ENCODE results near the gene ADIPOR2. TPM values are rescaled to one million over a fixed set of nuclear protein-coding genes. Genes with fewer than 3 reads are reported as not detected.
"Not testable (repeated sequence)": the region's sequence is repeated elsewhere in the genome, so short reads cannot be mapped to it uniquely, and the experiment has no call there.

ADIPOR2 gene
- total RNA-seq, 1 donor from 2014 or later = 64.2 TPM

- DNase-seq (ENCODE audit: low spot score) = no peak
These were observed 42.0 kb downstream of the ADIPOR2 start for GRCh38 chr12:1732914-1733313.

DNA sequence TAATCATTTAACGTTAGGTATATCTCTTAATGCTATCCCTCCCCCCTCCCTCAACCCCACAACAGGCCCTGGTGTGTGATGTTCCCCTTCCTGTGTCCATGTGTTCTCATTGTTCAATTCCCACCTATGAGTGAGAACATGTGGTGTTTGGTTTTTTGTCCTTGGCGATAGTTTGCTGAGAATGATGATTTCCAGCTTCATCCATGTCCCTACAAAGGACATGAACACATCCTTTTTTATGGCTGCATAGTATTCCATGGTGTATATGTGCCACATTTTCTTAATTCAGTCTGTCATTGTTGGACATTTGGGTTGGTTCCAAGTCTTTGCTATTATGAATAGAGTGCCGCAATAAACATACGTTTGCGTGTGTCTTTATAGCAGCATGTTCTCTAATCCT lies 42.8 kb downstream of the ADIPOR2 start:
- DNase-seq (ENCODE audit: low spot score) = not testable (repeated sequence)

DNA sequence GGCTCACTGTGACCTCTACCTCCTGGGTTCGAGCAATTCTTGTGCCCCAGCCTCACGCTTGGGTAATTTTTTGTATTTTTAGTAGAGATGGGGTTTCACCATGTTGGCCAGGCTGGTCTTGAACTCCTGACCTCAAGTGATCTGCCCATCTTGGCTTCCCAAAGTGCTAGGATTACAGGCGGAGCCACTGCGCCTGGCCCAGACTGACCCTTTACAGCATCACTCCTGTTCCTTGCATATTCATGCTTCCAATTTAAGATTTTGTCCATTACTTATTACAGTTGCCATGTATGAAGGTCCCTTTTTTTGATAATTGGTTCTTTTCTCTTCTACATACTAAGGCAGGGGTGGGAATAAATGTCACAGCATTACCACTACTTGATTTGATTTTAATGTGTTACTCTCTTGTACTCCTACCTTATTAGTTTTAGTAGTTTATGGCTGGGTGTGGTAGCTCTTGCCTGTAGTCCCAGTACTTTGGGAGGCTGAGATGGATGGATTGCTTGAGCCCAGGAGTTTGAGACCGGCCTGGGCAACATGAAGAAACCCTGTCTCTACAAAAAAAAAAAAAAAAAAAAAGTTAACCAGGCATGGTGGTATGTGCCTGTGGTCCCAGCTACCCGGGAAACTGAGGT lies 46.9 kb downstream of the ADIPOR2 start:
- no peak for DNase-seq (ENCODE audit: low spot score)

- no peak for DNase-seq (ENCODE audit: low spot score)
These were observed 47.6 kb downstream of the ADIPOR2 start for GRCh38 chr12:1738446-1738845.

GRCh38 chr12:1739368-1739767 lies 48.5 kb downstream of the ADIPOR2 start:
- no peak for DNase-seq (ENCODE audit: low spot score)

DNA sequence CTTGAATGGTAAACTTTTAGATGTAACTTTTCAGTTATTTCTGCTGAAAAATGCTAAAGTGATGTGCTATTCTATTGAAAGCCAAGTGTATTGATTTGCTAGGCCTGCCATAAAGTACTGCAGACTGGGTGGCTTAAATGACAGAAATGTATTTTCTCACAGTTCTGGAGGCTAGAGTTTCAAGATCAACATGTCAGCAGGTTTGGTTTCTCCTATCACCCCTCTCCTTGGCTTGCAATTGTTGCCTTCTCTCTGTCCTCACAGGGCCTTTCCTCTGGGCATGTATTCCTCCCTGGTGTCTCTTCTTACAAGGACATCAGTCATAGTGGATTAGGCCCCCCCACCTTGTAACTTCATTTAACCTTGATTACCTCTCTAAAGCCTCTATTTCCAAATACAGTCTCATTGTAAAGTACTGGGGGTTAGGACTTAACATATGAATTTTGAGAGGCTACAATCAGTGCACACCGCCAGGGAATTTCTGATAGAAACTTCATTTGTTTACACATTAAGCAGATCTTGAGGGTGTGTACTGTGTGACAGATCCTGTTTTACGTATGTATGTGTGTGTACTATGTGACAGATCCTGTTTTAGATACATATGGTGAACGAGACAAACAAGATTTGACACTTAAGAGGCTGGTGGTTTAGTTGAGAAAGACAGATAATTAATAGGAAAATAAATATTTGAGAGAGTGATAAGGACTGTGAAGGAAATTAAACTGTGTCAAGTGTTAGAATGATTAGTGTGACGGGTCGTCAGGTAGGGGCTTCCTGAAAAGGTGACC lies 49.5 kb downstream of the ADIPOR2 start:
- DNase-seq (ENCODE audit: low spot score) = no peak

- no peak for DNase-seq (ENCODE audit: low spot score)
These were observed 50.5 kb downstream of the ADIPOR2 start for GRCh38 chr12:1741154-1741949.

GRCh38 chr12:1744932-1745331 lies 54.1 kb downstream of the ADIPOR2 start:
- no peak for DNase-seq (ENCODE audit: low spot score)

GRCh38 chr12:1747609-1748008 lies 56.7 kb downstream of the ADIPOR2 start:
- no peak for DNase-seq (ENCODE audit: low spot score)

GRCh38 chr12:1749019-1749418 lies 58.1 kb downstream of the ADIPOR2 start:
- no peak for DNase-seq (ENCODE audit: low spot score)

DNA sequence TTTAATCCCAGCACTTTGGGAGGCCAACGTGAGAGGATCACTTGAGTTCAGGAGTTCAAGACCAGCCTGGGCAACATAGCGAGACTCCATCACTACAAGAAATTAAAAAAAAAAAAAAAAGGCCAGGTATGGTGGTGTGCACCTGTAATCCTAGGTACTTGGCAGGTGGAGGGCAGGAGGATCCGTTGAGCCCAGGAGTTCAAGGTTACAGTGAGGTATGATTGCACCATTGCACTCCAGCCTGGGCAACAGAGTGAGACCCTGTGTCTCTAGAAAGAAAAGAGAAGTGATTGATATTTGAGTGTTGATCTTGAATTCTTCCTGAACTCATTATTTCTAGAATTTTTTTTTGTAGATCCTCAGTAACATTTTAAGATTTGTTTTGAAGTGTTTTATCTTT lies 59.4 kb downstream of the ADIPOR2 start:
- DNase-seq (ENCODE audit: low spot score) = no peak

DNA sequence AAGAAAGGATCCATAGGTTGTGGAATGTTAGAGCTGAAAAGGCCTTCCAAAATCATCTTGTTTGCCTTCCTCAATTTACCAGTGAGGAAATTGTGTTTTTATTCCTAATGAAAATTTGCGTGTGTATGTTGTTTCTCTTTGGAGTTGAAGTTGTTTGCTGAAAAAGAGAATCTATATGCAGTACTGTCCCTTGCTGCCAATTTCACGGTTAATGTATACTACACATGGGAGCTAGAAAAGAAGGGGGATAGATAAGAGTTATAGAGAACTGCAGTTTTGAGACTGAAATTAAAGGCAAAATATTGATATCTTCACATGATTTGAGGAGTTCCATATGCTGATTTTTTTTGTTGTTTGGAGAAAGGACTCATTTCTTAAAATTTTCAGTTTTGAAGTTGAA lies 67.5 kb downstream of the ADIPOR2 start:
- no peak for DNase-seq (ENCODE audit: low spot score)

DNA sequence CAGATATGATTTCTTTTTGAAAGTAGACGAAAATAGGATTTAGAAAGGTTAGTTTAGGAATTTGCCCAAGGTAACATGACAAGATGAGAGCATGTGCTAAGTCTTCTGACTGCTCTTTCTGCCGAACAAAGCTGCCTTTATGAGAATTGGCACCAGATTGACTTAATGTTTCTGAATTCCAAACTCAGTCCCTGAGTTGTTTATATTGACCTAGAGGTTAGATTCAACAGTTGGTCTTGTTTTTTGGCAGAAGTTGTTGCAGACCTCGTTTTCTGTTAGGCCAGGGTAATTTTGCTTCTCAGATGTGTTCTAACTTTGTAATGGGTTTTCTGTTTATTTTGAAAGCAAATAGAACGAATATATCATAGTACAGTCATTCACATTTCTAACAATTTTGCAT lies 68.0 kb downstream of the ADIPOR2 start:
- DNase-seq (ENCODE audit: low spot score) = no peak

GRCh38 chr12:1760566-1761382 lies 69.9 kb downstream of the ADIPOR2 start:
- no peak for DNase-seq (ENCODE audit: low spot score)

DNA sequence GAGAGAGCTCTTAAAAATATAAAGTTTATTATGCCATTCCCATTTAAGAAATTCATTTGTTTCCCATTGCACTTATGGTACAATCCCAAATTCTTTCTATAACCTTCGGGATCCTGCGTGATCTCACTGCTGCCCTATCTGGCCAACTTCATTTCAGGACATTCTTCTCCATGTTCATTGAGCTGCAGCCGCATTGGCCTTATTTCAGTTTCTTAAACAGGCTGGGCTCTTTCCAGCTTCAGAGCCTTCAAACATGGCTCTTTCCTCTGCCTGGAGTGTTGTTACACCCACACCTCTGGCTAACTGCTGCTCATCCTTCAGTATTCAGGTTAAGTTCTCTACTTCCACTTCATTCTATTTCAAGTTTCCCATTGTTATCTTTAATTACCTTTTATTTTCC lies 71.0 kb downstream of the ADIPOR2 start:
- DNase-seq (ENCODE audit: low spot score) = no peak

DNA sequence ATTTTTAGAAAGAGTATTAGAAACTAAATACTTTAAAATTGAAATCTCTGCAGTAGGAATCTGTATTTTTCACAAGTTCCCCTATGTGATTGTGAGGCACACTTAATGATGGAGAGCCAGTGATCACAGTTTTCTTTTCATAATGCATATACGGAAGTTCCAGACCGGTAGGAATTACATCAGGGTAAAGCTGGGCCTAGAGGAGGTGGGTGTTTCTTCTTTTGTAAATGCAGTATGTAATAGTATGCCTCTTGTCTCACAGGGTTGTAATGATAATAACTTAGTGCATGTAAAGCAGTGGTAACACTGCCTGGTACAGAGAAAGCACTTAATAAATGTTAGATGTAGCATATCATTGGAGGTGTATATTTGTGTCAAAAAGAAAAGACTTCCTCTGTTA lies 72.3 kb downstream of the ADIPOR2 start:
- DNase-seq (ENCODE audit: low spot score) = no peak

DNA sequence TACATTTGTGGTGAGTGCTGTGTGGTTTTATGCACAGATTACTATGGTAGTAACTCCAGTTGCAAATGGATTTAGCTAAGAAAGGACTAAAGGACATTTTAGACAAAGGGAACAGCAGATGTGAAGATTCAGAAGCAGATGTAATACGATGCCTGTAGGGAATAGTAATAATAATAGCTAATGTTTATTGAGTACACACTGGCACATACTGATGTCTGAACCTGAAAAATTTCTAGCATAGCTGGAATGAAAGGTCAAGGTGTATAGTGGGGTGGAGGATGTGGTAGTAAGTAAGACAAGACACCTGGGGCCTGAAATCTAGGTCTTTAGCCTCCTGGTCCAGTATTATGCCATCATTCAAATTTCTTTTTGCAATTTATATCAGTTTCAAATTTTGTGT lies 75.2 kb downstream of the ADIPOR2 start:
- DNase-seq (ENCODE audit: low spot score) = no peak

GRCh38 chr12:1767407-1768090 lies 76.7 kb downstream of the ADIPOR2 start:
- no peak for DNase-seq (ENCODE audit: low spot score)

DNA sequence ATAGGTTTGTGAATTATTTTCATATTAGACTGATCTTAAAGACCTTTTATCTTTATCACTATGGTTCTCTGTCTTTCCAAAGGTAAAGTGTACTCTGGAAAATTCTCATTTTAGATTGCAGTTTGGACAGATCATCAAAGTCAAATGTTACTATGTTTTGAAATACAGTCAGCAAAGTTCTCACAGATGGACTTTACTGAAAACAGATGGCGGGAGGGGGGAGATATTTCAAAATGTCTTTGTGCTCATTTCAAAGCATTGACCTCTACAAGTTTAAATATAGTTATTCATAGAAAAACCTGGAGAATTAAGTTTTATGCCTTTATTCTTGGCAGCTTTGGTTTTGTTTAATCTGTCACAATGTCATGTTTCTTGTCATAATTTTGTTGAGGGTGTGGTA lies 77.7 kb downstream of the ADIPOR2 start:
- DNase-seq (ENCODE audit: low spot score) = no peak

- no peak for DNase-seq (ENCODE audit: low spot score)
These were observed 79.1 kb downstream of the ADIPOR2 start for GRCh38 chr12:1769809-1770494.

Measured in mucosa of gallbladder (tissue), 1 donor.